Measurements from ENCODE around the gene RHEB.
"Not testable (repeated sequence)": the region's sequence is repeated elsewhere in the genome, so short reads cannot be mapped to it uniquely, and the experiment has no call there.

RHEB gene

DNA sequence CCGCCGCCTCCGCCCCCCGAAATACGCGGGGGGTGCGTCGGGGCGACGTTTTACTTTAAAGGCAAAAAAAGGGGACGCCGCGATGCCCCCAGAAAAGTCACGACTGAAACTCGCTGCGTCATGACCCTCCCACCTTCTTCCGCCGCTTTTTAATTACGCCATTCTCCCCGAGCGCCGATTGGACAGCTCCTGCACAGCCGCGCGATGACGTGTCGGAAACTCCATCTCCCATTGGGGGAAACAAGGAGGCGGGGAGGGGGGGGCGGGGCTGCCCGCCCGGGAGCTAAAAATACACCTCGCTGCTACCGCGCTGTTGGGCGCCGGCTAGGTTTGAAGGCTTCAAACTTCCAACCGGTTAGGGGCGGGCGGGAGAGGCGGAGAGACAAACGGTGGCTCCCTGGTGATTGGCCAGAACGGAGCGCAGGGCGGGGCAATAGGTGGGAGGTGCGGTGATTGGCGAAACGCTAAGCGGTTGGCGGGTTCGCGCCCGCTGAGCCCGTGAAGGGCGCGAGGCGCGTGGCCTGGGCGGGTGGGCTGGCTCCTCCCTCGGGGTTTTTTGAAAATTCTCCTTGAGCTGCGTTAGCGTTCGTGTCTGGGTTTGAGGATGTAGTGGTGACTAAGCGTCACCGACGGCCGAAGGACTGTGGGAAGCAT, at the start of gene RHEB:
Gene RHEB, minus strand, starts transcription at position 131 of the 654 bp plus-strand sequence. CDS start 384 bp downstream, outside the sequence.
- peak; percentile 100 for DNase-seq

DNA sequence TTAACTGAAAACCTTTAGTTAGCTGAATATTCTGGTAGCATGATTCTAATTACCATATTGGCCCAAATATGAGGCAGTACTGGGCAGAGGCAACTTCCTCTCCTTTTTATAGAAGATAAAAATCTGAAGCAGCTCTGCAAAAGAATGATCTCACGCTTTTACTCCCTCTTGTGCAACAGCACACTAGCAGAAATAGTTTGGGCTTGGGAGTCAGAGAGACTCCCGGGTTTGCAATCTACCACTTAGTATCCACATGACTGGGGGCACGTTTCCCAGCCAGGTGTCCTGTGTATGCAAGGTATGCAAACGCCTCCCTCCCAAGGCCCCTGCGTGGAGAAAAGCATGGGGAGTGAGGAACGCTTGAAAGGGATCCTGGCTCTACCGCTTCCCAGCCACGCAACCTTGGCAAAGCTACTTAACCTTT, 47.2 kb upstream of the RHEB start:
- peak; percentile 70 for DNase-seq

- DNase-seq, result peak; percentile 72
Observed at GRCh38 chr7:151565541-151565940, 45.8 kb upstream of the RHEB start.

DNA sequence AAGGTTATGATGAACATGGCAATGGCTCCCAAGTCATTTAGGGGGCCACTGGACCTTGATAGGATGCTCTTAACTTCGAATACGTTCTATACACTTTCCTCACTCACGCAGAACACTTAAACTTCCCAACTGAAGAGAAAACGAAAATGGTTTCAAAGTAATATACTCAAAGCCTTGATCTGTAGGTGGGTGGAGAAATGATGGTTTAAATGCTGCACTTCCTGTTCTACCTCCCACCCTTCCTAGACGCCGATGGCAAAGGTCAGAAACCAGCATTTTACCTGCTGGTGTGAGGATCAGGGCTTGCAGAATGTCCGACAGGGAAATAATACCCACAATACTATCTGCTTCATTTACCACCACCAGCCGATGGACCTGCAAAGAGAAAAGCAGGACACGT, 40.5 kb upstream of the RHEB start:
- no peak for DNase-seq

- no peak for DNase-seq
Observed at GRCh38 chr7:151559557-151560183, 40.0 kb upstream of the RHEB start.

- DNase-seq, result peak; percentile 92
Observed at GRCh38 chr7:151558575-151558974, 38.9 kb upstream of the RHEB start.

GRCh38 chr7:151556592-151556991, 36.9 kb upstream of the RHEB start:
- no peak for DNase-seq

DNA sequence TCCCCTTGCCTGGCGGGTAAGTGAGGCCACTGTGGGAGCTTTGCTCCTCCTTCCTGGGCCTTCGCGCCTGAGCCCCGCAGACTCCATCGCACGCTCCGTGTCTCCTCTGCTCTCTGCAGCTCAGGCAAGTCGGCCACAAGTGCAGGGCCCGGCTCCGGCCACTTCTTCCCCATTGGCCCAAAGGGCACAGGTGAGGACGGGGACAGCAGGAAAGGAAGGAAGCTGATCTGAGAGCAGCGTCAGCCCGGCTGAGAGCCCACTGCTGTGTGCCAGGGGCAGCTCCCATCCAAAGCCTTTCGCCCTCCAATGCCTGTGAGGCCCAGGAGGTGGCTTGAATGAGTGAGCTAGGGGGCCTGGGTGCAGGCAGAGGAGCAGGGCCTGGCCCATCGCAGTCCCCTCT, 33.7 kb upstream of the RHEB start:
- DNase-seq, result no peak

DNA sequence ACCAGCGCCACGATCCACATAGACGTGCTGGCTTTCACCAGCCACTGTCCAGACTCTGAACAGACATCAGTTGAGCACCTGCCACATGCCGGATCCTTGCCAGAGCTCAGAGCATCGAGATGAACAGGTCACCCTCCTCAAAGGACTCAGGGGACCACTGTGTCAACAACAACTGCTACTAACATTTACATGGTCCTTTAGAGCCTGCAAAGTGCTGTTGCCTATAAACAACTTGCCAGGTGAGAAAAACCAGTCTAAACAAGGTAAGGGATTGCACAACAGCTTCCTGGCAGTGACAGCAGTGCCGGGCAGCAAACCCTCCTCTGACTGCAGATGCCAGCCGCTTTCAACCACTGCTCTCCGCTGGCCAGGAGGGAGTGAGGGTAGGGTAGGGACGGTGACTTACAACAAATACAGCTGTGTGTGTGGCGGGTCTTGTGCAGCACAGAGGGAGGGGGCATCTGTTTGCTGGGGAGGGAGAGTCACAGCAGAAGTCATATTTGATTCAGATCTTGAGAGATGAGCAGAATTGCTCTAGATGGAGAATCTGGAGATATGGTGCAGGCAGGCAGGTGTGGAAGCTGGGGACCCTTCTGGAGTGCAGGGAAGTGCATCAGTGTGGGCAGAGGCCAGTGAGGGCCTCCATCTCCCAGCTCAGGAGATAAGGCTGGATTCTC, 32.8 kb upstream of the RHEB start:
- no peak for DNase-seq

GRCh38 chr7:151551820-151552219, 32.1 kb upstream of the RHEB start:
- peak; percentile 41 for DNase-seq

GRCh38 chr7:151550656-151551286, 31.1 kb upstream of the RHEB start:
- DNase-seq, result peak; percentile 87

DNA sequence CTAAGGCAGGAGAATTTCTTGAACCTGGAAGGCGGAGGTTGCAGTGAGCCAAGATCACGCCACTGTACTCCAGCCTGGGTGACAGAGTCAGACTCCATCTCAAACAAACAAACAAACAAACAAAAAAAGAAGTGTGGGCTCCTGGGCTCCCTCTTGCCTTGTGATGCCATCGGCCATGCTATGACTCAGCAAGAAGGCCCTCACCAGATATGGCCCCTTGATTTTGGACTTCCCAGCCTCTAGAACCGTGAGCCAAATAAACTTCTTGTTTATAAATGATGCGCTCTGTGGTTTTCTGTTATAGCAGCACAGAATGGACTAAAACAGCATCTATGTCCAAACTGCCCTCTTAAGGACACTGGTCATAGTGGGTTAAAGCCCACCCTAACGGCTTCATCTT, 29.9 kb upstream of the RHEB start:
- no peak for DNase-seq

GRCh38 chr7:151549083-151549482, 29.4 kb upstream of the RHEB start:
- DNase-seq, result no peak

- no peak for DNase-seq
Observed at GRCh38 chr7:151544183-151544582, 24.5 kb upstream of the RHEB start.

- no peak for DNase-seq
Observed at GRCh38 chr7:151542606-151543130, 23.0 kb upstream of the RHEB start.

DNA sequence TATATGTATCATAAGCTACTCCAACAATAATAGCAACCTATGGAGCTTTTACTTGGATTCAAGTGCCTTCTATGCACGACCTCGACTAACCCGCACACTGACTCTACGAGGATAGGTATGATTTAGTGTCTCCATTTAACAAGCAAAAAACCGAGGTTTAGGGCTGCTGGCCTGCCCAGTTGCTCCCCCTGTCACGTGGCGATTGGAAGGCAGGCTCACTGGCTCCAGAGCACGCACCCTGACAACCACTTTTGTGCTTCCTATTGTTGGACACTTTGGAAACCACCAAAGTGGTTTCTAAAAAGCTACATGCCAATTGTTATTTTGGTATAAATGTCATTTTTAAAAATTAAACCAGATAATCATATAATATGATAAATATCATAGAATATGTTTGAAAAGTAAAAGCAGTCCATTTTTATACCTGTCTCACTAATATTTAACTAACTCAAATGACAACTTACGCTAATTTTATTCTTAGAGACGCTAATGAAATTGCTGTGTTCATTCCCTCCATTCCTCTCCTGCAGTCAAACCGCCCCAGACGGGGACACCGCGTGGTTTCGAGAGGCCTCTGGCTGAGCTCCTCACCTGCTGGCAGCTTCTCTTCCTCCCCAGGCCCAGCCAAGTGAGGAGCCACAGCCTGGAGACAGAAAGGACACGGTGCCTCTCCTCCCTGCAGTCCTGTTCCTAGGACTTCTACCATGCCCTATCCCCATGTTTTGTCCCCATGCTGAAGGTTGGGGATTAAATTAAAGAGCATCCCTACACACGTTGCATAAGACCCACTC, 22.2 kb upstream of the RHEB start:
- no peak for DNase-seq

- no peak for DNase-seq
Observed at GRCh38 chr7:151540146-151540545, 20.5 kb upstream of the RHEB start.

DNA sequence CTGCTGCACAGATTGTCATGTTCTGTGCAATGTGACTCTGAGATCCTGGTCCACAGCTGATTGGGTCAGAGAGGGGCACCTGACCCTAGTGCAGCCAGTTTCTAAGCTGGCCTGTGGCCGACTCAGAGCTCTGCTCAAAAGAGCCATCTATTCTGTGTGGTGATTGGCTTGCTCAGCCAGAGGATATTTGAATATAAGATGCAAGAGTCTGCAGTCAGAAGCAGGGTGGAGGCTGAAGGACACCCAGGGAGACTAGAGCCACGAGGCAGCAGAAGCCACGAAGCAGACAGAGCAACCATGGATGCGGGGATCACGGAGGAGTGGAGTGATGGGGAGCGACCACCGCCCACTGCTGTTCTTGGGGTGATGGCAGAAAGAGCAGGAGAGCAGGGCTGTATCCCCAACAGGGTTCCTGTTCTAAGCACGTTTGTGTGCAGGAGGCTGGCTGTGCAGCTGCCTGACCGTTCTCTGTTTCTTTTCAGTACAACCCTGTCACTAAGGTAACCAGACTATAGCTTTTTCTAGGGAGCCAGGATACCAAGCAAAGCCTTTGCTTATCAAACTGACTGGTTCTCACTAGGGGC, 19.5 kb upstream of the RHEB start:
- no peak for DNase-seq

GRCh38 chr7:151537818-151538561, 18.3 kb upstream of the RHEB start:
- DNase-seq, result no peak

GRCh38 chr7:151536178-151536577, 16.5 kb upstream of the RHEB start:
- DNase-seq, result not testable (repeated sequence)

DNA sequence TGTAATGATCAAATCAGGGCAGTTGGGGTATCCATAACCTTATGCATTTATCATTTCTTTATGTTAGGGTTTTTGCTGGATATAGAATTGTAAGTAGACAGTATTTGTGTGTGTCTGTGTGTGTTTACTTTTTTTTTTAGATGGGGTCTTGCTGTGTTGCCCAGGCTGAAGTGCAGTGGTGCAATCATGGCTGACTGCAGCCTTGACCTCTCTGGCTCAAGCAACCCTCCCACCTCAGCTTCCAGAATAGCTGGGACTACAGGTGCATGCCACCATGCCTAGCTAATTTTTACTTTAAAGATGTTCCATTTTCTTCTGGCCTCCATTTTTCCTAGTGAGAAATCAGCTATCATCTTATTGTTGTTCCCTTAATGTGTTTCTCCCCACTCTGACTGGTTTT, 10.1 kb upstream of the RHEB start:
- DNase-seq, result no peak

GRCh38 chr7:151524845-151525244, 5.2 kb upstream of the RHEB start:
- no peak for DNase-seq
